IMR-90 (cell line): ENCODE results near the gene IL17REL. TPM values are rescaled to one million over a fixed set of nuclear protein-coding genes. Genes with fewer than 3 reads are reported as not detected.

ENCODE experiments used
- ATAC-seq: fragments of 200-7000 bp; cut with Tn5 transposase; 2 replicates; pipeline ENCODE4 v1.9.1; 2020; ENCODE audit warnings: low read depth, mild to moderate bottlenecking, moderate library complexity
- BruUV-seq: library from RNA; stranded (reverse); fragments of 400-500 nt; replicated peaks from 2 replicates; lab custom pipeline; 2021; lab: Mats Ljungman, UMichigan
- CTCF ChIA-PET: fragments of 300-600 bp; formaldehyde crosslinking; extraction: SDS; loops from one replicate; lab custom pipeline; 2021; ENCODE audit warnings: antibody characterized with exemption; lab: Yijun Ruan, JAX
- POLR2A ChIA-PET: fragments of 300-600 bp; sonication (Branson Sonifier 250); formaldehyde crosslinking; loops from one replicate; lab custom pipeline; 2022; ENCODE audit warnings: antibody characterized with exemption; ENCODE audit not compliant: unreplicated experiment; lab: Charles Lee
- DNase-seq: peaks from one replicate; pipeline ENCODE4 v3.0.0; 2013
- H2AFZ ChIP-seq: replicated peaks from 2 replicates; pipeline ENCODE3; 2013; ENCODE audit warnings: low read length, mild to moderate bottlenecking; ENCODE audit not compliant: poor library complexity
- H2AK5ac ChIP-seq: 2 replicates; pipeline ENCODE4 v1.6.1; 2013; ENCODE audit warnings: low read depth, low read length, inconsistent platforms
- H2AK9ac ChIP-seq: replicated peaks from 2 replicates; pipeline ENCODE3; 2013; ENCODE audit warnings: mild to moderate bottlenecking, low read depth, low read length, moderate library complexity; ENCODE audit not compliant: poor library complexity
- H2BK120ac ChIP-seq: 2 replicates; pipeline ENCODE4 v1.6.1; 2013; ENCODE audit warnings: low read depth, low read length, inconsistent platforms
- H2BK15ac ChIP-seq: 3 replicates; pipeline ENCODE4 v1.6.1; 2013; ENCODE audit warnings: low read depth, low read length, inconsistent platforms
- H2BK20ac ChIP-seq: 2 replicates; pipeline ENCODE4 v1.6.1; 2013; ENCODE audit warnings: low read depth, mild to moderate bottlenecking, inconsistent platforms, low read length, moderate library complexity
- H2BK5ac ChIP-seq: 2 replicates; pipeline ENCODE4 v1.6.1; 2013; ENCODE audit warnings: mild to moderate bottlenecking, low read depth, low read length, inconsistent platforms; ENCODE audit not compliant: poor library complexity, severe bottlenecking
- H3K14ac ChIP-seq: replicated peaks from 2 replicates; pipeline ENCODE4 v1.6.1; 2013; ENCODE audit warnings: low read depth, low read length, inconsistent platforms
- H3K18ac ChIP-seq: 2 replicates; pipeline ENCODE4 v1.6.1; 2013; ENCODE audit warnings: low read depth, low read length, control low read depth
- H3K23ac ChIP-seq: 2 replicates; pipeline ENCODE4 v1.6.1; 2013; ENCODE audit warnings: low read depth, low read length, inconsistent platforms
- H3K27ac ChIP-seq: 2 replicates; pipeline ENCODE4 v1.5.1; 2013; ENCODE audit warnings: mild to moderate bottlenecking, control low read depth, low read length; ENCODE audit not compliant: insufficient read depth
- H3K27me3 ChIP-seq: 2 replicates; pipeline ENCODE4 v1.6.1; 2013; ENCODE audit warnings: low read length; ENCODE audit not compliant: control insufficient read depth, insufficient read depth
- H3K36me3 ChIP-seq: 2 replicates; pipeline ENCODE4 v1.6.1; 2013; ENCODE audit warnings: low read length, mixed read lengths; ENCODE audit not compliant: control insufficient read depth, insufficient read depth
- H3K4ac ChIP-seq: 2 replicates; pipeline ENCODE4 v1.6.1; 2013; ENCODE audit warnings: low read depth, low read length, inconsistent platforms
- H3K4me1 ChIP-seq: 2 replicates; pipeline ENCODE4 v1.6.1; 2013; ENCODE audit warnings: low read length, mixed read lengths; ENCODE audit not compliant: control insufficient read depth, insufficient read depth
- H3K4me2 ChIP-seq: 2 replicates; pipeline ENCODE4 v1.6.1; 2013; ENCODE audit warnings: low read depth, mild to moderate bottlenecking, control low read depth, low read length, moderate library complexity
- H3K4me3 ChIP-seq: 2 replicates; pipeline ENCODE4 v1.5.1; 2013; ENCODE audit warnings: low read depth, mild to moderate bottlenecking, control low read depth, low read length, moderate library complexity; ENCODE audit not compliant: insufficient read depth
- H3K56ac ChIP-seq: 2 replicates; pipeline ENCODE4 v1.6.1; 2013; ENCODE audit warnings: low read length, inconsistent platforms; ENCODE audit not compliant: insufficient read depth; ENCODE audit errors: extremely low read depth
- H3K79me1 ChIP-seq, 2 experiments: 2 replicates each; pipeline ENCODE4 v1.6.1; 2013; ENCODE audit warnings: low read length in 2 of 2, inconsistent platforms in 1 of 2, low read depth in 1 of 2
- H3K9ac ChIP-seq: 2 replicates; pipeline ENCODE4 v1.6.1; 2013; ENCODE audit warnings: low read depth, low read length, control low read depth
- H3K9me1 ChIP-seq: 2 replicates; pipeline ENCODE4 v1.6.1; 2013; ENCODE audit warnings: low read length, inconsistent platforms; ENCODE audit not compliant: insufficient read depth
- H3K9me3 ChIP-seq: 2 replicates; pipeline ENCODE4 v1.6.1; 2013; ENCODE audit warnings: low read length; ENCODE audit not compliant: control insufficient read depth, insufficient read depth
- H4K20me1 ChIP-seq: 2 replicates; pipeline ENCODE4 v1.6.1; 2013; ENCODE audit warnings: low read length, inconsistent platforms; ENCODE audit not compliant: insufficient read depth
- H4K5ac ChIP-seq: 2 replicates; pipeline ENCODE4 v1.6.1; 2013; ENCODE audit warnings: mild to moderate bottlenecking, low read depth, low read length, control low read depth
- H4K8ac ChIP-seq, 2 experiments: 2 replicates each; pipeline ENCODE4 v1.6.1; 2013; ENCODE audit warnings: low read depth in 2 of 2, low read length in 2 of 2, control low read depth in 1 of 2, inconsistent platforms in 1 of 2
- H4K91ac ChIP-seq: 2 replicates; pipeline ENCODE4 v1.6.1; 2013; ENCODE audit warnings: low read depth, low read length, inconsistent platforms; ENCODE audit not compliant: insufficient read depth
- BHLHE40 ChIP-seq: fragments of 150-350 bp; IDR thresholded peaks from 2 replicates; pipeline ENCODE4 v1.6.1; 2016; ENCODE audit warnings: mild to moderate bottlenecking, low read depth, low read length
- CEBPB ChIP-seq: IDR thresholded peaks from 2 replicates; pipeline ENCODE4 v1.6.1; 2012; ENCODE audit warnings: low read depth, low read length, improper control_type of control experiment
- CHD1 ChIP-seq: IDR thresholded peaks from 2 replicates; pipeline ENCODE4 v1.6.1; 2012; ENCODE audit warnings: low read depth, low read length, improper control_type of control experiment
- CTCF ChIP-seq: conservative IDR thresholded peaks from 2 replicates; pipeline ENCODE4 v1.5.1; 2012; ENCODE audit warnings: mild to moderate bottlenecking, low read depth, low read length, improper control_type of control experiment
- FOS ChIP-seq: fragments of 150-350 bp; IDR thresholded peaks from 2 replicates; pipeline ENCODE4 v1.6.1; 2016; ENCODE audit warnings: low read depth, low read length
- MAFK ChIP-seq: IDR thresholded peaks from 2 replicates; pipeline ENCODE4 v1.6.1; 2012; ENCODE audit warnings: low read depth, low read length, improper control_type of control experiment
- MAZ ChIP-seq: IDR thresholded peaks from 2 replicates; pipeline ENCODE4 v1.6.1; 2012; ENCODE audit warnings: low read depth, mild to moderate bottlenecking, low read length, improper control_type of control experiment, moderate library complexity, borderline replicate concordance
- MXI1 ChIP-seq: IDR thresholded peaks from 2 replicates; pipeline ENCODE4 v1.6.1; 2012; ENCODE audit warnings: low read depth, mild to moderate bottlenecking, low read length, moderate library complexity, borderline replicate concordance
- NFE2L2 ChIP-seq: fragments of 150-350 bp; IDR thresholded peaks from 2 replicates; pipeline ENCODE4 v1.6.1; 2016; ENCODE audit warnings: low read depth, mild to moderate bottlenecking, low read length
- POLR2A ChIP-seq: IDR thresholded peaks from 2 replicates; pipeline ENCODE4 v1.6.1; 2012; ENCODE audit warnings: mild to moderate bottlenecking, low read depth, low read length
- RAD21 ChIP-seq: IDR thresholded peaks from 2 replicates; pipeline ENCODE4 v1.6.1; 2012; ENCODE audit warnings: low read length, improper control_type of control experiment
- RCOR1 ChIP-seq: IDR thresholded peaks from 2 replicates; pipeline ENCODE4 v1.6.1; 2012; ENCODE audit warnings: mild to moderate bottlenecking, low read length, improper control_type of control experiment; ENCODE audit not compliant: insufficient replicate concordance
- RFX5 ChIP-seq: IDR thresholded peaks from 2 replicates; pipeline ENCODE4 v1.8.0; 2012; ENCODE audit warnings: low read depth, mild to moderate bottlenecking, low read length, moderate library complexity
- SMC3 ChIP-seq: fragments of 150-350 bp; IDR thresholded peaks from 2 replicates; pipeline ENCODE4 v1.6.1; 2016; ENCODE audit warnings: low read depth, mild to moderate bottlenecking, antibody characterized with exemption, low read length, moderate library complexity
- WGBS, 2 experiments: methylation state at CpG; one replicate each; pipeline versions ENCODE4 v1.1.5 to v1.1.7; 2013; ENCODE audit warnings: missing lambda C conversion rate in 2 of 2; ENCODE audit not compliant: insufficient read length in 1 of 2; ENCODE audit errors: extremely low coverage in 2 of 2; 5-methylcytosine and 5-hydroxymethylcytosine counted together
- dilution Hi-C: fragments of 300-500 bp; cut with HindIII; formaldehyde crosslinking; loops from one replicate; pipeline ENCODE4 v1.14.3; 2018; ENCODE audit warnings: low sequenced_read_pairs; ENCODE audit not compliant: unreplicated experiment
- in situ Hi-C: fragments of 300-500 bp; cut with MboI; formaldehyde crosslinking; loops from 3 replicates; pipeline ENCODE4 v1.14.3; 2019; ENCODE audit warnings: low sequenced_read_pairs, inconsistent platforms, mixed read lengths
- intact Hi-C: fragments of 100-400 bp; cut with micrococcal nuclease; formaldehyde crosslinking; loops from 2 replicates; pipeline ENCODE4 v1.10.0; 2022
- polyA plus RNA-seq, 3 experiments: library from polyadenylated mRNA; depleted of rRNA; stranded (reverse); fragments of >200 nt; gene quantifications; 2 replicates each; pipeline ENCODE4 v1.2.3, GENCODE V29; 2012; ENCODE audit warnings: low replicate concordance in 1 of 3
- total RNA-seq: library from RNA; depleted of rRNA; stranded (reverse); fragments of >200 nt; gene quantifications from 2 replicates; pipeline ENCODE4 v1.2.3, GENCODE V29; 2012
- TF ChIP-seq, protein P1 (sequence below): fragments of 150-350 bp; IDR thresholded peaks from 2 replicates; pipeline ENCODE4 v1.6.1; 2016; ENCODE audit warnings: low read depth, mild to moderate bottlenecking, low read length, moderate library complexity, borderline replicate concordance
- TF ChIP-seq, protein P2 (sequence below): fragments of 150-350 bp; IDR thresholded peaks from 2 replicates; pipeline ENCODE4 v1.6.1; 2017; ENCODE audit warnings: mild to moderate bottlenecking, antibody characterized with exemption, low read length, low read depth

Gene IL17REL
- total and polyA plus RNA-seq, 2 of the 4 experiments (the other 2 are of a cell fraction): not detected

GRCh38 chr22:49991167-49991566 is 21.4 kb downstream of the IL17REL start:
- Histone ChIP-seq H4K20me1 (no peaks in the 10 kb centered on the region), H3K9me3 (peaks cover 16% of the 10 kb centered on the region), H2BK20ac (no peak overlapping the region), H2BK5ac (no peak overlapping the region), H3K23ac (no peak overlapping the region), H3K18ac (no peak overlapping the region), H3K4me2 (no peak overlapping the region), H4K91ac (no peak overlapping the region), H2BK120ac (no peak overlapping the region), H2BK15ac (no peak overlapping the region), H3K4me3 (no peak overlapping the region), H2AK5ac (no peak overlapping the region), H3K27ac (no peak overlapping the region), H3K56ac (no peak overlapping the region), H4K5ac (no peak overlapping the region), H3K9me1 (no peaks in the 10 kb centered on the region), H3K9ac (no peak overlapping the region), H2AFZ (no peak overlapping the region), H3K14ac (no peak overlapping the region), H4K8ac (no peak overlapping the region), H3K79me1 (no peaks in the 10 kb centered on the region), H3K36me3 (no peaks in the 10 kb centered on the region), H3K4ac (no peak overlapping the region), H3K27me3 (no peaks in the 10 kb centered on the region), H2AK9ac (no peak overlapping the region), H3K4me1 (no peaks in the 10 kb centered on the region)
- 0% methylated on average over 1 of the region's 6 CpGs; no CpG with 5 or more reads in 1 of the 2 experiments for WGBS, 2 experiments
- in situ Hi-C loops (no loop called here), intact Hi-C loops (no loop called here), dilution Hi-C loops (no loop called here)
- BruUV-seq: no TSS peak
- TF ChIP-seq MAZ (no peak), MAFK (no peak), RAD21 (no peak), NFE2L2 (no peak), RFX5 (no peak), CTCF (no peak), CEBPB (no peak), BHLHE40 (no peak), POLR2A (no peak), CHD1 (no peak), MXI1 (no peak), FOS (no peak), SMC3 (no peak), RCOR1 (no peak)
- TF ChIP-seq, protein P1, sequence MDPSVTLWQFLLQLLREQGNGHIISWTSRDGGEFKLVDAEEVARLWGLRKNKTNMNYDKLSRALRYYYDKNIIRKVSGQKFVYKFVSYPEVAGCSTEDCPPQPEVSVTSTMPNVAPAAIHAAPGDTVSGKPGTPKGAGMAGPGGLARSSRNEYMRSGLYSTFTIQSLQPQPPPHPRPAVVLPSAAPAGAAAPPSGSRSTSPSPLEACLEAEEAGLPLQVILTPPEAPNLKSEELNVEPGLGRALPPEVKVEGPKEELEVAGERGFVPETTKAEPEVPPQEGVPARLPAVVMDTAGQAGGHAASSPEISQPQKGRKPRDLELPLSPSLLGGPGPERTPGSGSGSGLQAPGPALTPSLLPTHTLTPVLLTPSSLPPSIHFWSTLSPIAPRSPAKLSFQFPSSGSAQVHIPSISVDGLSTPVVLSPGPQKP: no peak
- TF ChIP-seq, protein P2, sequence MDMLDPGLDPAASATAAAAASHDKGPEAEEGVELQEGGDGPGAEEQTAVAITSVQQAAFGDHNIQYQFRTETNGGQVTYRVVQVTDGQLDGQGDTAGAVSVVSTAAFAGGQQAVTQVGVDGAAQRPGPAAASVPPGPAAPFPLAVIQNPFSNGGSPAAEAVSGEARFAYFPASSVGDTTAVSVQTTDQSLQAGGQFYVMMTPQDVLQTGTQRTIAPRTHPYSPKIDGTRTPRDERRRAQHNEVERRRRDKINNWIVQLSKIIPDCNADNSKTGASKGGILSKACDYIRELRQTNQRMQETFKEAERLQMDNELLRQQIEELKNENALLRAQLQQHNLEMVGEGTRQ: no peak
- ChIA-PET POLR2A (no interaction called here), CTCF (no interaction called here)
- no peak for ATAC-seq
- DNase-seq: no peak
